ENCODE measurements around the gene TPK1.
"Not testable (repeated sequence)": the region's sequence is repeated elsewhere in the genome, so short reads cannot be mapped to it uniquely, and the experiment has no call there.

Gene TPK1

DNA sequence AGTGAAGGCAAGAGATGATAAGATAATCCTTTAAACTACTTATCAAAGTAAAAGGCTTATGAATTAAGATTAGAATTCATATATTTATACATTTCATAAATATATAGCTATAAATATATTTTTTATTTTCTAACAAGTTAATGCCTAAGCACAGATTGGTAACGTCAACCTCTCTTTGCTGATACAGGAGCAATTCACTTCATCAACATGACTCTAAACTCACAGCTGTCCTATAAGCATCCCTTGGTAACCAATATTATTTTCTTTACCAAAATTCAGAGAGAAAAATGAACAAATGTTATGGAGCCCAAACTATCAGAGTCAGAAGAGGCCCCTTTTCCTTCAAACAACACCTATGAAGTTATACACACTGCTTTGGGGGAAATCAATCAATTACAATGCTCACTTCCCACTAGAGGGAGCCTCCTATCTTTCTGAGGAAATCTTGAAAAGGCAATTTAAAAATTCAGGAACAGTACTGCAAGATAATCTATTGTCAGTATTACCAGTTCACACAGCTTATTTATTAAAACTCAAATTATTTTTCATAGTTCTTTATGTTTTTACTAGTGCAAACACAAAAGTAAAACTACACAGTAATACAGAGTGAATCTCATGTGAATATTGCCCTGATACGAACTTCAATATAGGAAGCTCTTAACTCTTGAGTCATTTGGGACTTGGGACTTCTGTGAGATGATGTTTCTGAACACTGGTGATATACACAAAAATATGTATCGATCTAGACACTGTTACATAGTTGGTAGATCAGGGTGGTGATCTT lies 381.4 kb downstream of the TPK1 start:
- no peaks in the 10 kb centered on the region for H3K27me3 ChIP-seq (ENCODE audit: control insufficient read depth, insufficient read depth, low read length)
- H3K36me3 ChIP-seq (ENCODE audit: control insufficient read depth, insufficient read depth, low read length), result no peaks in the 10 kb centered on the region
- no peak overlapping the region for H3K4me3 ChIP-seq (ENCODE audit: low read depth, low read length)
- no peak overlapping the region for H3K9ac ChIP-seq (ENCODE audit: low read depth, low read length)
- H3K4me1 ChIP-seq (ENCODE audit: control insufficient read depth, insufficient read depth, low read length), result no peaks in the 10 kb centered on the region
- no peaks in the 10 kb centered on the region for H3K9me3 ChIP-seq (ENCODE audit: control insufficient read depth, insufficient read depth, low read length)

DNA sequence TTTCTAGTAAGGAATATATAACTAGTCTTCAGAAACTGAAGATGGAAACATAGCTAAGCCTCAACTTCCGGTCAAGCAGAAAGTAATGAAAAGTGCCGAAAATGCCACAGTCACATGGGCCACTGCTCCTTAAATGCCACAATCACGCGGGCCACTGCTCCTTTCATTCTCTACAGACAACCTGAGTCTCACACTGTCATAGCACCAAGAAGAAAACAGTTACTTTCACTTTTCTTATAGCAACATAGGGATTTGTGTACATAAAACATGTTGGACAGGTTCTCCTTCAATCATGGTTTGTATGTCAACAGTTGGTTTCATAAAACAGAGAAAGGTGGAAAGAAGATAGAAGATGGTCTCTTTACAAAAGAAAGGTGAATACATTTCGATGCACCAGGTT lies 383.8 kb downstream of the TPK1 start:
- Histone ChIP-seq H3K4me3 (ENCODE audit: low read depth, low read length) (no peak overlapping the region), H3K9me3 (ENCODE audit: control insufficient read depth, insufficient read depth, low read length) (no peaks in the 10 kb centered on the region), H3K36me3 (ENCODE audit: control insufficient read depth, insufficient read depth, low read length) (no peaks in the 10 kb centered on the region), H3K27me3 (ENCODE audit: control insufficient read depth, insufficient read depth, low read length) (no peaks in the 10 kb centered on the region), H3K9ac (ENCODE audit: low read depth, low read length) (no peak overlapping the region), H3K4me1 (ENCODE audit: control insufficient read depth, insufficient read depth, low read length) (no peaks in the 10 kb centered on the region)

GRCh38 chr7:144445590-144445989 lies 390.3 kb downstream of the TPK1 start:
- H3K4me1 ChIP-seq (ENCODE audit: control insufficient read depth, insufficient read depth, low read length), result no peaks in the 10 kb centered on the region
- H3K9me3 ChIP-seq (ENCODE audit: control insufficient read depth, insufficient read depth, low read length), result no peaks in the 10 kb centered on the region
- H3K36me3 ChIP-seq (ENCODE audit: control insufficient read depth, insufficient read depth, low read length), result no peaks in the 10 kb centered on the region
- H3K27me3 ChIP-seq (ENCODE audit: control insufficient read depth, insufficient read depth, low read length), result no peaks in the 10 kb centered on the region
- H3K4me3 ChIP-seq (ENCODE audit: low read depth, low read length), result no peak overlapping the region
- H3K9ac ChIP-seq (ENCODE audit: low read depth, low read length), result no peak overlapping the region

GRCh38 chr7:144439717-144440205 lies 396.1 kb downstream of the TPK1 start:
- no peaks in the 10 kb centered on the region for H3K36me3 ChIP-seq (ENCODE audit: control insufficient read depth, insufficient read depth, low read length)

GRCh38 chr7:144438759-144439158 lies 397.1 kb downstream of the TPK1 start:
- Histone ChIP-seq H3K4me1 (ENCODE audit: control insufficient read depth, insufficient read depth, low read length) (no peaks in the 10 kb centered on the region), H3K27me3 (ENCODE audit: control insufficient read depth, insufficient read depth, low read length) (no peaks in the 10 kb centered on the region), H3K9me3 (ENCODE audit: control insufficient read depth, insufficient read depth, low read length) (no peaks in the 10 kb centered on the region), H3K36me3 (ENCODE audit: control insufficient read depth, insufficient read depth, low read length) (no peaks in the 10 kb centered on the region), H3K9ac (ENCODE audit: low read depth, low read length) (no peak overlapping the region), H3K4me3 (ENCODE audit: low read depth, low read length) (no peak overlapping the region)

More at GRCh38 chr7:144439717-144440205, 396.1 kb downstream of the TPK1 start:
- H3K9me3 ChIP-seq (ENCODE audit: control insufficient read depth, insufficient read depth, low read length), result no peaks in the 10 kb centered on the region
- H3K9ac ChIP-seq (ENCODE audit: low read depth, low read length), result no peak overlapping the region
- H3K27me3 ChIP-seq (ENCODE audit: control insufficient read depth, insufficient read depth, low read length), result no peaks in the 10 kb centered on the region
- H3K4me1 ChIP-seq (ENCODE audit: control insufficient read depth, insufficient read depth, low read length), result no peaks in the 10 kb centered on the region
- no peak overlapping the region for H3K4me3 ChIP-seq (ENCODE audit: low read depth, low read length)

GRCh38 chr7:144437370-144438191 lies 398.3 kb downstream of the TPK1 start:
- H3K36me3 ChIP-seq (ENCODE audit: control insufficient read depth, insufficient read depth, low read length), result no peaks in the 10 kb centered on the region
- H3K9ac ChIP-seq (ENCODE audit: low read depth, low read length), result no peak overlapping the region
- no peaks in the 10 kb centered on the region for H3K27me3 ChIP-seq (ENCODE audit: control insufficient read depth, insufficient read depth, low read length)
- no peak overlapping the region for H3K4me3 ChIP-seq (ENCODE audit: low read depth, low read length)
- H3K9me3 ChIP-seq (ENCODE audit: control insufficient read depth, insufficient read depth, low read length), result no peaks in the 10 kb centered on the region
- H3K4me1 ChIP-seq (ENCODE audit: control insufficient read depth, insufficient read depth, low read length), result no peaks in the 10 kb centered on the region

DNA sequence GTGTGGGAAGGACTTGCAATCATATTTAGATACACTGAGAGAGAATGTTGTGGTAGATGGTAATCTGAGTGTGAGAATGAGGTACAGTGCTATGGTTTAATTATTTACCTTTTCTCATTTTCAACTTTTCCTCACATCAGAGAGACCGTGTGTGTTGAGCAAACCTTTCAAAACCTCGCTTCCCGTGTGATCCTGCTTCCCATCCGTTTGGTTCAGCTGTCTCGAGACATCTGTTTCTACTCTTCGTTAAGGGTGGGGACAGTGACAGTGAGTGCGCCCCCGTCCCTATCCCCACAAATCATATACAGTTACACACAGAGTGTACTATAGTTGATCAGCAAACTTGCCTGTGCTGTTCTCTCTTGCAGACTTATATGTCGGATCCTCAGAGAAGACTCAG lies 399.4 kb downstream of the TPK1 start:
- Histone ChIP-seq H3K4me1 (ENCODE audit: control insufficient read depth, insufficient read depth, low read length) (no peaks in the 10 kb centered on the region), H3K4me3 (ENCODE audit: low read depth, low read length) (no peak overlapping the region), H3K27me3 (ENCODE audit: control insufficient read depth, insufficient read depth, low read length) (no peaks in the 10 kb centered on the region), H3K36me3 (ENCODE audit: control insufficient read depth, insufficient read depth, low read length) (no peaks in the 10 kb centered on the region), H3K9ac (ENCODE audit: low read depth, low read length) (no peak overlapping the region), H3K9me3 (ENCODE audit: control insufficient read depth, insufficient read depth, low read length) (no peaks in the 10 kb centered on the region)

DNA sequence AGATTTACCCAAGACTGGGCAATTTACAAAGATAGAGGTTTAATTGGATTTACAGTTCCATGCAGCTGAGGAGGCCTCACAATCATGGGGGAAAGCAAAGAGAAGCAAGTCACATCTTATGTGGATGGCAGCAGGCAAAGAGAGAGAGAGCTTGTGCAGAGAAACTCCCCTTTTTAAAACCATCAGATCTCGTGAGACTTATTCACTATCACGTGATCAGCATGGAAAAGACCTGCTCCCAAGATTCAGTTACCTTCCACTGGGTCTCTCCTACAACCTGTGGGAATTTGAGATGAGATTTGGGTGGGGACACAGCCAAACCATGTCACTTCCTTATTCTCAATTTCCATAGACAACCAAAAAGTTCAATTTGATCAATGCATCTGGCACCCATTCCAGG lies 407.4 kb downstream of the TPK1 start:
- Histone ChIP-seq H3K36me3 (ENCODE audit: control insufficient read depth, insufficient read depth, low read length) (no peaks in the 10 kb centered on the region), H3K9ac (ENCODE audit: low read depth, low read length) (no peak overlapping the region), H3K27me3 (ENCODE audit: control insufficient read depth, insufficient read depth, low read length) (no peaks in the 10 kb centered on the region), H3K4me1 (ENCODE audit: control insufficient read depth, insufficient read depth, low read length) (no peaks in the 10 kb centered on the region), H3K9me3 (ENCODE audit: control insufficient read depth, insufficient read depth, low read length) (peaks cover 4% of the 10 kb centered on the region), H3K4me3 (ENCODE audit: low read depth, low read length) (no peak overlapping the region)

GRCh38 chr7:144427539-144427938 lies 408.3 kb downstream of the TPK1 start:
- not testable (repeated sequence) for H3K36me3 ChIP-seq (ENCODE audit: control insufficient read depth, insufficient read depth, low read length); H3K27me3 ChIP-seq (ENCODE audit: control insufficient read depth, insufficient read depth, low read length); H3K4me3 ChIP-seq (ENCODE audit: low read depth, low read length); H3K9me3 ChIP-seq (ENCODE audit: control insufficient read depth, insufficient read depth, low read length); H3K9ac ChIP-seq (ENCODE audit: low read depth, low read length); H3K4me1 ChIP-seq (ENCODE audit: control insufficient read depth, insufficient read depth, low read length)

DNA sequence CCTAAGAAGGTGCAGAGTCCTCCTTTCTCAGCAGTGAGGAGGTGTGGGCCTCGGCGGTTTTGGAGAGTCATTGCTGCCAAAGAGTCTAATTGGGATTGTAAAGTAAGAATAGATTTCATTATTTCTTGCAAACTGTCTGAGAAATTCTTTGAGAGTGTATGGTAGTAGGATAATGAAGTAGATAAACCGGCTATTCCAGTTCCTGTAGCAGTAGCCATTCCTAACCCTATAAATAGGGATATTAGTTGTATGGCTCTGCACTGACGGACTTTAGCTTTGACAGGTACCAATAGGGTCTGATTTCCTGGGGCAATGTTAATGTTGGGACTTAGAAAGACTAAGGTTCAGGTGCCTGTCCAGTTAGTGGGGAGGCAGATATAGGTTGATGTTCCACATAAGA lies 416.9 kb downstream of the TPK1 start:
- H3K4me1 ChIP-seq (ENCODE audit: control insufficient read depth, insufficient read depth, low read length); H3K4me3 ChIP-seq (ENCODE audit: low read depth, low read length); H3K27me3 ChIP-seq (ENCODE audit: control insufficient read depth, insufficient read depth, low read length); H3K36me3 ChIP-seq (ENCODE audit: control insufficient read depth, insufficient read depth, low read length); H3K9ac ChIP-seq (ENCODE audit: low read depth, low read length); H3K9me3 ChIP-seq (ENCODE audit: control insufficient read depth, insufficient read depth, low read length): not testable (repeated sequence)

DNA sequence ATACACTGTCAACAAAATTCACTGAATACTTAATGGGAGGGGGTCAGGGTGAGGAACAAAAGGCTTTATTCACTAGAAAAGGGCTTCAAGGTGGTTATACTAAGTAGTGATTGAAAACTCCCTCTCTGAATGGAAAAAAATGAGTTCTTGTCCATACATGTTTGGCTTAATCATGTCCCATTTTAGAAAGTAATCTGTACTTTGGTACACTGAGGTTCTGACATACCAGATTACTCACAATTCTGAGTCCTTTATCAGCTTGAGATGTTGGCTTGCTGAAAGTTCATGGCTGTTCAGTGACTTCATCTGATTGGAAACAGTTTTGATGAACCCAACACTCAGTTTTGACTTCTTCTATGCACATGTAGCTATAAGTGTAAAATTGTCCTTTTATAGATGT lies 419.5 kb downstream of the TPK1 start:
- no peak overlapping the region for H3K9ac ChIP-seq (ENCODE audit: low read depth, low read length)
- H3K4me3 ChIP-seq (ENCODE audit: low read depth, low read length), result no peak overlapping the region
- no peaks in the 10 kb centered on the region for H3K4me1 ChIP-seq (ENCODE audit: control insufficient read depth, insufficient read depth, low read length)
- H3K36me3 ChIP-seq (ENCODE audit: control insufficient read depth, insufficient read depth, low read length), result no peaks in the 10 kb centered on the region
- H3K27me3 ChIP-seq (ENCODE audit: control insufficient read depth, insufficient read depth, low read length), result no peaks in the 10 kb centered on the region
- no peaks in the 10 kb centered on the region for H3K9me3 ChIP-seq (ENCODE audit: control insufficient read depth, insufficient read depth, low read length)

DNA sequence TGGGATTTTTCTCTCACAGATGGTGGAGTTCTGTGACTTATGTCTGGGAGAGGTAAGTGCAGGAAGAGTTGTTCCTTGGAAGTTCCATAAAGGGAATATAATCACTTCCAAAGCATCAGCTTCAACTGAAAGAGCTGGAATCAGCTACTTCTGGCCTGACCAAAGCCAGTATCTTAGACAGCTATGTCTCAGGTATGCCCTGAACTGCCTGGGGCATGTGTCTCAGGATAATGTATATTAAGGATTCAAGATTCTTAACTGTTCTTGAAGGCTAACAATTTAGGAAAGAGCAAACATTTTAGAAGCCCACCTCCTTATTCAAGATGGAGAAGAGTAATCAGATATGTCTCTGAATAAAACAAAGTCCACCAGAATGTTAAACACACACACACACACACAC lies 420.0 kb downstream of the TPK1 start:
- Histone ChIP-seq H3K36me3 (ENCODE audit: control insufficient read depth, insufficient read depth, low read length) (no peaks in the 10 kb centered on the region), H3K9me3 (ENCODE audit: control insufficient read depth, insufficient read depth, low read length) (no peaks in the 10 kb centered on the region), H3K4me3 (ENCODE audit: low read depth, low read length) (no peak overlapping the region), H3K27me3 (ENCODE audit: control insufficient read depth, insufficient read depth, low read length) (no peaks in the 10 kb centered on the region), H3K9ac (ENCODE audit: low read depth, low read length) (no peak overlapping the region), H3K4me1 (ENCODE audit: control insufficient read depth, insufficient read depth, low read length) (no peaks in the 10 kb centered on the region)

Measured in iPS-15b (cell line).